Right ventricle myocardium inferior (tissue), 1 donor: ENCODE results near the gene MCF2L. TPM values are rescaled to one million over a fixed set of nuclear protein-coding genes. Genes with fewer than 3 reads are reported as not detected.
A peak's percentile ranks its signal among the peaks of the same experiment; 100 is the strongest.
"Not testable (repeated sequence)": the region's sequence is repeated elsewhere in the genome, so short reads cannot be mapped to it uniquely, and the experiment has no call there.

Experiments
- ATAC-seq: fragments of 200-7000 bp; cut with Tn5 transposase; one replicate; pipeline ENCODE4 v1.9.1; 2020; ENCODE audit warnings: mild to moderate bottlenecking, moderate library complexity
- DNase-seq: peaks from one replicate; pipeline ENCODE4 v3.0.0; 2021; ENCODE audit errors: missing footprints
- intact Hi-C: fragments of 100-400 bp; cut with DNase I; formaldehyde crosslinking; loops from one replicate; pipeline ENCODE4 v1.11.0; 2022
- total RNA-seq: library from RNA; stranded (reverse); fragmentation: NEBNext Ultra II Directional; extraction: Animal tissue kit (Norgen Biotek cat#: 25700); gene quantifications from one replicate; pipeline ENCODE4 v1.2.1, GENCODE V29; 2021
- donor health status: DM: no; HTN: yes; CAD: no; lungs with severe emphysema.

MCF2L gene
- total RNA-seq, 1 donor from 2014 or later, result 45.9 TPM

DNA sequence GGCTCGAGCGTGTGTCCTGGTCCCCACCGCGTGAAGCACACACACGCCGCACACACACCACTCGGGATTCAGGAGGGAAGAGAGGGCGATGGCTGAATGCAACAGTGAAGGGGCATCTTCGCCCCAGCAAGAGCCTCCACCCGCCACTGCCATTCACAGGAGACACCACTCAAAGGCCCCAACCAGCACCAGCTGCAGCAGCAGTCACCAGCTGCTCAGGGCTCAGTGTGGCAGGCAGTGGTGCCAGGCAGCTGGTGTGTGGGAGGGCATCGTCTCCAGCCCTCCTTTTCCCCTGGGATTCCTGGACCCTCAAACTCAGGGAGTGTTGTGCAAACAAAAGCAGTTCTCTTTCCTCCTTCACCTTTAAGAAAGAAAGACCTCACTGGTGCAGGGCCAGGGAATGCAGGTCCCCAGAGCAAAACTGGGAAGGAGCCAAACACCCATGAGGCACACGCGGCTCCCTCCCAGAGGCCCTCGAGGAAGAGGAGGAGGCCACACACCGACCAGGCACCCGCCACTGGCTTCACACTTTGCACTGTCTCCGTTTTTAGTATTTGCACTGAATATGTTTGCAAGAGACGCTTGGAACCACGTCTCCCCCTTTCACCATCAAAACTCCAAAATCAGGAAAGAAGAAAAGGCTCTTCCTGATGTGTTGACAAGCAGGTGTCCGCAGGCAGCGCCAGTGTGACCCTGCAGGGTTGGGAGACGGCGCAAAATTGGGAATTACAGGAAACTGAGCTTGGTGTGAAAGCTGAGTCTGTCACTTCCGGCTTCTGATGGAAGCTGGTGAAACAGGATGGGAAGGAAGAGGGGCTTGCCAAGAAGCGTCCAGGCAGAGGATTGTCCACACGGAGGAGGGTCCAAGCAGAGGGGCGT is 110.1 kb downstream of the MCF2L start:
- no peak for ATAC-seq
- peak; percentile 69 for DNase-seq
- intact Hi-C loops, result no loop called here

DNA sequence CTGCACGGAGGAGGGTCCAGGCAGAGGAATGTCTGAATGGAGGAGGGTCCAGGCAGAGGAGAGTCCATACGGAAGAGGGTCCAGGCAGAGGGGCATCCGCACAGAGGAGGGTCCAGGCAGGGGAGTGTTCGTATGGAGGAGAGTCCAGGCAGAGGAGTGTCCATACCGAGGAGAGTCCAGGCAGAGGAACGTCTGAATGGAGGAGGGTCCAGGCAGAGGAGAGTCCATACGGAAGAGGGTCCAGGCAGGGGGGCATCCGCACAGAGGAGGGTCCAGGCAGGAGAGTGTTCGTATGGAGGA is 110.7 kb downstream of the MCF2L start:
- ATAC-seq, intact Hi-C loops: not testable (repeated sequence)
- DNase-seq, result peak; percentile 17

- DNase-seq (peak; percentile 27), ATAC-seq (no peak)
- intact Hi-C loops, result no loop called here
Observed at GRCh38 chr13:113080361-113080831, 111.4 kb downstream of the MCF2L start.

DNA sequence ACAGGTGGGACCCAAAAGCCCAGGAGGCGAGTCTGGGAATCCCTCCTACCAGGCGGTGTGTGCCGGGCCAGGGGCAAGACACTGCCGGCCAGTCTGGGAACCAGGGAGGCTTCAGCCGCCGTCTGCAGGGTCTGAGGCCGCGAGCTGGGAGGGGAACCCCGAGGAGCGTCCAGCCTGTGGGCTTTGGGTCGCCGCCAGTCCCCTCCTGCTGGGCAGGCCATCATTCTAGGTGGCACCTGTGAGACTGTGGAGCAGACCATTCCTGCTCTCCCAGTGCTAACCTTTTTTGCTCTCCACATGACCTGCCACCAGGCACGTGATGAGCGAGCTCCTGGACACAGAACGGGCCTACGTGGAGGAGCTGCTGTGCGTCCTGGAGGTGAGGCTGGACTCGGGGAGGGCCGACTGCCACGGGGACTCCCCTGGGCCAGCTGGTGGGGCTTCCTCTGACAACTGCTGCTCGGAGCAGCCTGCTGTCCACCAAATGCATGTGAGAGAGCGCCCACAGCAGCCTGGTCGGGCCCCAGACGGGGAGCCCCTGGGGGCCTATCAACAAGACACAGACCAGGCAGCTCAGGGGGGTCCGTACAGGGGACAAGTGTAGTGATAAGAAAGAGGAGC is 112.0 kb downstream of the MCF2L start:
- ATAC-seq, result no peak
- DNase-seq, result peak; percentile 48
- intact Hi-C loops, result no loop called here

DNA sequence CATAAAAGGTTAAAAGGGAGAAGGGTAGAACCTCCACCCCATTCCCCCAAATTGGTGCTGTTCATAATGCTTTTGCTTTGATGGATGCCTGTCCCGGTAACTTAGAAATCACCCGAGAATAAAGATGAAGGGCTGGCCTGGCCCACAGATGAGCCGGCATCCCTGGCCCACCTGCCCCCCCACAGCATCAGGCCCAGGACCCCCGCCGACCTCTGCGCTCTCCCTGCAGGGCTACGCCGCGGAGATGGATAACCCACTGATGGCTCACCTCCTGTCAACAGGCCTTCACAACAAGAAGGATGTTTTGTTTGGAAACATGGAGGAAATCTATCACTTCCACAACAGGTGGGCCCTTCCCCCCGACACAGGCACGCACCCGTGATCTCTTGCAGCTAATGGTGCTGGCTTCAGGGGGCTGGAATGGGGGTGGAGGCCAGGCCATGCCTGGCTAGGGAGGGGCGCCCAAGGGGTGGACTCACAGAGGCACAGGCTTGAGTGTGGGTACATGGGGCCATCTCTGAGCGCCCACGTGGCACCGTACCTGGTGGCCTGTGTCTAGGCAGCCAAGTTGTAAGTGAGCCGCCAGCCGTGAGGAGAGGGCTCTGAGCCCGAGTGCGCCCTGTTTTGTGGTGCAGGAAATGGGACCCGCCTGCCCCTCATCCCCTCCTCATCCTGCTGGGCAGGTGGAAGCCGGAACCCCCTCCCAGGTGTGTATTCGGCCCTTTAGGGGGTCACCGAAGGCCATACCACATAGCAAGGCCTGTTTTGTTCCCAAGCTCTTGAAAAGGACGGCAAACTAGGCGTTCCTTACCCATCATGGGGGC is 113.4 kb downstream of the MCF2L start:
- intact Hi-C loops, result no loop called here
- no peak for ATAC-seq
- peak; percentile 43 for DNase-seq

DNA sequence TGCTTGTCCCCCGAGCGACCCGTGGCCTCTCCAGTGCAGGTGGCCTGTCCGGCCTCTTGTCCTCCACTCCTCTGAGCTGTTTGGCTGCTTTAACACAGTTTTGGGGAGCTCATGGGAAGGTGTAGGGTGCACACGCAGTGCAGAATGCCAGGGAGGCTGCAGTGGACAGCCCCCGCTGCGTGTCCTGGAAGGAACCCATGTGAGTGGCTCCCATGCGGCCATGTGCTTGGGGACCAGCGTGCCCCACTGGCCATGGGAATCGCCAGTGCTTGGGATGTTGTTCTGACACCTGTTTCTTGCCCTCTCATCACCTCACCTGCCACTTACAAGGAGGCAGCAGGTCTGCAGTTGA is 114.0 kb downstream of the MCF2L start:
- intact Hi-C loops, result no loop called here
- peak; percentile 22 for DNase-seq
- ATAC-seq, result no peak

GRCh38 chr13:113083402-113084061 is 114.5 kb downstream of the MCF2L start:
- intact Hi-C loops, result no loop called here
- peak; percentile 87 for ATAC-seq
- peak; percentile 80 for DNase-seq

DNA sequence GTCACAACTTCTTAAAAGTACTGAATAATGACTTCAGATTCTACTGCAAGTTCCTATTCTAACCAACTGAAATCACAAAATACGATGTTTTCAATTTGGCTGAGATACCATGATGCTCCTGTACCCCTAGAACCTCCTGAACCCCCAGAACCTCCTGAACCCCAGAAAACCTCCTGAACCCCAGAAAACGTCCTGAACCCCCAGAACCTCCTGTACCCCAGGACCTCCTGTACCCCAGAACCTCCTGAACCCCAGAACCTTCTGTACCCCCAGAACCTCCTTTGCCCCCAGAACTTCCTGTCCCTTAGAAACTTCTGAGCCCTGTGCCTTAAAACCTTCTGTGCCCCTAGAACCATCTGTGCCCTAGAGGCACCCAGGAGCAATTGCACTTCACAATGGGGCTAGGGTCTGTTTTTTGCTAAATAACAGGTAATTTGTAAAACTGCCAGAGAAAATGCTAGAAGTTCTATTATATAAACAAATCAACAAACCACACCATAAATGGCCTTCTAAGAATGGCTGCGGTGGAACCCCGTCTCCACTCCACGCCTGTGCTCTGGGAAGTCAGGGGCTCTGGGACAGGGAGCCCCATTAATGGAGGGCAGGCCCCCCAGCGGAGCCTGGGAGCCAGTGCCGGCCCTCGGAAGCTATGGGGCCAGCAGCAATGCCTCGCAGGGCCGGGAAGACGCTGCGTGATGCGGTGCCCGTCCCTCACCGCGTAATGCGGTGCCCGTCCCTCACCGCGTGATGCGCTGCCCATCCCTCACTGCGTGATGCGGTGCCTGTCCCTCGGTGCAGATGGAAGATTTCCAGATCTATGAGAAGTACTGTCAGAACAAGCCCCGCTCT is 115.3 kb downstream of the MCF2L start:
- ATAC-seq (no peak), DNase-seq (peak; percentile 39)
- intact Hi-C loops, result no loop called here

DNA sequence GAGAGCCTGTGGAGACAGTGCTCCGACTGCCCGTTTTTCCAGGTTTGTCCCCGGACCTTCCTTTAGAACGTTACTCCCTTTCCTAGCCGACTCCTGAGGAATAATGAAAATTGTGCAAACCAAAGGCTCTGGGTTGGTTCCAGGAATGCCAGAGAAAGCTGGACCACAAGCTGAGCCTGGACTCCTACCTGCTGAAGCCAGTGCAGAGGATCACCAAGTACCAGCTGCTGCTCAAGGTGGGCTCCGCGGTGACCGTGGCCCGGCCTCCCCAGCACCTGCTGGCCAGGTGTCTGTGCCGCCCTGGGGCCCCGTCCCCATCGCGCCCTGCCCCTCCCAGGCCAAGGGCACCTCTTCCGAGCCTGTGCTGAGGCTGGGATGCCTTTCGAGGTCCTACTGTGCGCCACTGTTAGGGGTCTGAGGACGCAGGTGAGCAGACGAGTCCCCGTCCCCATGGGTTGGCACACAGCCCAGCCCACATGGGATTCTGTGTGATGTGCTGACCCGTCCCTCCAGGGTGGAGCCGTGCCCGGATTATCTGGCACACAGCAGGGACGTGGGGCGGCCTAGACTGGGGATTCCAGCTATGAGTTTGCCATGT is 116.0 kb downstream of the MCF2L start:
- peak; percentile 31 for DNase-seq
- intact Hi-C loops, result no loop called here
- ATAC-seq, result no peak

DNA sequence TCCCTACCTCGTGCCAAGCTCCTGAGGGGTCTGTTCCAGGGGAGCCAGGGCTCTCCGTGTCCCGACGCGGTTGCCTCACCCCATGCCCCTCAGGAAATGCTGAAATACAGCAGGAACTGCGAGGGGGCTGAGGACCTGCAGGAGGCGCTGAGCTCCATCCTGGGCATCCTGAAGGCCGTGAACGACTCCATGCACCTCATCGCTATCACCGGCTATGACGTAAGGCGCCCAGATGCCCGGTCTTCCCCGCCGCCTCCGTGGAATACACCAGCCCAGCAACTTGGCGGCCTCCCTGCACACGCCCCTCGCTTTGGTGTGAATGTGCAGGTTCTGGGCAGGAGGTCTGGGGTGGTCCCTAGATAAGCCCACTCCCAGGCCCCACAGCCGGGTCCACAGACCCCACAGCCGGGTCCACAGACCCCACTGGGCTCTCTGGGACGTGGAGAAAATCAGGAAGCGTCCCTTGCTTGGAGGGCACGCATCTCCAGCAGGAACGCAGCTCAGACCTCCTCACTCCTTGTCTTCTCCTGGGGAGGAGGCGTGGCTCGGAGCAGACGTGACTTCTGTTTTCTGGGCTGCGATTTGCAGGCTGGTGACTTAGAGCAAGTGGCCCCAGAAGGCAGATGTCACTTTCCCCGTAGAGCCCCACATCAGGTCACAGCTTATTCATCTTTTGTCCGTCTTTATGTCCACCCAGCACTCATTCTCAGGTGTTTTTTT is 117.2 kb downstream of the MCF2L start:
- intact Hi-C loops, result no loop called here
- ATAC-seq (no peak), DNase-seq (peak; percentile 37)

DNA sequence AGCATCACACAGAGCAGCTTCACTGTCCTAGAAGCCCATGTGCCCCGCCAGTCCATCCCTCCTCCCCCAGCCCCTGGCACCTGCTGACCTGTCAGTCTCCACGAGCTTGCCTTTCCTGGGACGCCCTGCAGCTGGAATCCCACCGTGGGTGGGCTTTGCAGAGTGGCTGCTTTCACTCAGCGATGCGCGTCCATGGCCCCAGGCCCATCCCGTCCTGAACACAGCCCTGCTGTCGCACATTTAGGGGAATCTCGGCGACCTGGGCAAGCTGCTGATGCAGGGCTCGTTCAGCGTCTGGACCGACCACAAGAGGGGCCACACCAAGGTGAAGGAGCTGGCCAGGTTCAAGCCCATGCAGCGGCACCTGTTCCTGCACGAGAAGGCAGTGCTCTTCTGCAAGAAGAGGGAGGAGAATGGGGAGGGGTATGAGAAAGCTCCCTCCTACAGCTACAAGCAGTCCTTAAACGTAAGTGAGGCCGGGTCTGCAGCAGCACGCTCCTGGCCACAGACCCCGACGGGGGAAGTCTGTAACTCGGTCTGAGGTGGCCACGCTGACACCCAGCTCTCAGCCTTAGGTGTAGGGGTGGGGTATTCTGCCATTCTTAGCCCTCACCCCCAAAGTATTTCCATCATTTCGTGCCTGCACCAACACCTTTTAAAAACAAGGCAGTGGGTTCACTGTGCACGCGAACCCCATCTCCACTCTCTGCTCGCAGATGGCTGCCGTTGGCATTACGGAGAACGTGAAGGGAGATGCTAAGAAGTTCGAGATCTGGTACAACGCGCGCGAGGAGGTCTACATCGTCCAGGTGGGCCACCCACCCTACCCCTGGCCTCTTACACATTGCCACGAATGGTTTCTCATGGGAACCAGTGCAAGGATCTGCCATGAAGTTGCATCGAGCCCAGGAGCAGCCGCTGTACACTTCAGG is 118.2 kb downstream of the MCF2L start:
- peak; percentile 57 for DNase-seq
- intact Hi-C loops, result no loop called here
- no peak for ATAC-seq

- peak; percentile 40 for DNase-seq
- intact Hi-C loops, result no loop called here
- no peak for ATAC-seq
Observed at GRCh38 chr13:113087923-113088690, 119.1 kb downstream of the MCF2L start.

DNA sequence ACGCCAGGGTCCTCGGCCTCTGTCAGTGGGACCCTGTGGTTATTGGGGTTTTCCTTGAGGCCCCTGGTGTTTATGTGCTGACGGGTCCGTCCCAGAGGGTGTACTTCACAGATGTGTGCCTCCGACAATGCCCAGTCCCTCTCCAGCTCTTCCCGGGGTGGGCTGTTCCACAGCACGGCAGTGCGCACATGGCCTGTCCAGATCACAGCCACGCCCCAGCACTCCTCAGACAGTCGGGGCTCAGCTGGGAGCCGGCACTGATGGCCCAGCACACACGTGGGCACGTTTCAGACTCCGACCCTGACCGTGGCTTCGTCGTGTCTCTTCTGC is 119.6 kb downstream of the MCF2L start:
- intact Hi-C loops, result no loop called here
- DNase-seq, result peak; percentile 23
- ATAC-seq, result no peak

DNA sequence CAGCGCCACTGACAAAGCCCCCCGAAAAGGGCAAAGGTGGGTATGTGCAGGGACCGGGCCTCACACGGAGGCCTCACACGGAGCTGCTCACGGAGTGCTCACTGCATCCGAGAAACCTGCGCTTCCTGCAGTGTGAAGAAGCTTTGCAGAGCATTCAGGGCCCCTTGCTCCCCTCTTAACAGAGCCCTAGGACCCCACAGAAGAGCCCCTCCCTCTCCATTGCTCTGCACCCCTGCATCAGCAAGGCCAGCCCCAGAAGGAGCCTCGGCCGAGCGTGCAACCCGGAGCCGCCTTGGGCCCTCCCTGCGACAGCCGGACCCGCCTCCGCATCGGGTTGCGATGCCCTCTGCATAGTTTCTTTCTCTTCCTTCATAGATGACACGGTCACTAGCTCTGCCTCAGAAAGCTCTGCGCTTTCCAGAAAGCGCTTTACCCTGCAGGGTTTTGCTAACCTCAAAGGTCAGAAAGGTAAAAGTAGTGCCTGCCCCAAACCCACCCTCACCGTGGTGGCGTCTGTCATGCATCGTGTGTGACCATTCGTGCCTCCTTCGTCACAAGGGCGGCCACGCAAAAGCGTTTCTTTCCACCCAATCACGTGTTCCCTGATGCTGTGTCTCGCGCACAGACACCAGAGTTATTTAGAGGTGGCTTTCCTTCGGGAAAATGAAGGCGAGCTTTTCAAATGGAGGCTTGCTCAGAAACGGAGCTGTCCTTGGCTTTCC is 120.8 kb downstream of the MCF2L start:
- no peak for ATAC-seq
- peak; percentile 64 for DNase-seq
- intact Hi-C loops, result no loop called here

GRCh38 chr13:113090415-113090770 is 121.4 kb downstream of the MCF2L start:
- DNase-seq (peak; percentile 23), ATAC-seq (no peak)
- intact Hi-C loops, result no loop called here
